CD4-positive, alpha-beta T cell (primary cell): ENCODE results near the gene MSI1. TPM values are rescaled to one million over a fixed set of nuclear protein-coding genes. Genes with fewer than 3 reads are reported as not detected.

ENCODE experiments used
- ATAC-seq: fragments of 200-7000 bp; cut with Tn5 transposase; one replicate; pipeline ENCODE4 v1.10.0; 2022; ENCODE audit warnings: mild to moderate bottlenecking; ENCODE audit not compliant: poor library complexity
- CTCF ChIA-PET: fragments of 350-600 bp; sonication (Branson Sonifier 250); formaldehyde crosslinking; loops from one replicate; lab custom pipeline; 2021; ENCODE audit warnings: antibody characterized with exemption, inconsistent platforms; lab: Charles Lee
- POLR2A ChIA-PET: fragments of 350-600 bp; sonication (Branson Sonifier 250); formaldehyde crosslinking; loops from one replicate; lab custom pipeline; 2021; ENCODE audit warnings: antibody characterized with exemption, inconsistent platforms; lab: Charles Lee
- DNase-seq, 14 experiments: peaks; one replicate each; pipeline ENCODE4 v3.0.0-alpha.2; 2013 to 2020; ENCODE audit warnings: mixed read lengths in 2 of 14
- H3K27ac ChIP-seq, 2 donors: one replicate each; pipeline versions ENCODE4 v1.5.1 to v1.7.0; 2013; ENCODE audit warnings: low read length in 2 of 2, low read depth in 1 of 2, mild to moderate bottlenecking in 1 of 2
- H3K27me3 ChIP-seq, 2 experiments: 1 replicate in 1 of 2; 2 replicates in 1 of 2; pipeline versions ENCODE4 v1.6.1 to v1.7.0; 2013; ENCODE audit warnings: low read length in 2 of 2, control low read depth in 1 of 2, mild to moderate bottlenecking in 1 of 2, moderate library complexity in 1 of 2; ENCODE audit not compliant: insufficient read depth in 2 of 2, control insufficient read depth in 1 of 2
- H3K36me3 ChIP-seq: one replicate; pipeline ENCODE4 v1.6.1; 2013; ENCODE audit warnings: low read length, control low read depth; ENCODE audit not compliant: insufficient read depth
- H3K4me1 ChIP-seq: one replicate; pipeline ENCODE4 v1.6.1; 2013; ENCODE audit warnings: low read length, control low read depth; ENCODE audit not compliant: insufficient read depth
- H3K4me3 ChIP-seq: one replicate; pipeline ENCODE4 v1.5.1; 2013; ENCODE audit warnings: mild to moderate bottlenecking, low read length, moderate library complexity
- H3K9me3 ChIP-seq, 2 experiments: 1 replicate in 1 of 2; 2 replicates in 1 of 2; pipeline versions ENCODE4 v1.6.1 to v1.7.0; 2013; ENCODE audit warnings: low read length in 2 of 2, mild to moderate bottlenecking in 2 of 2, control low read depth in 1 of 2, moderate library complexity in 1 of 2; ENCODE audit not compliant: control insufficient read depth in 1 of 2, insufficient read depth in 1 of 2
- H3K27ac Mint-ChIP-seq: one replicate; pipeline ENCODE4 v1.8.0; 2020; ENCODE audit warnings: mixed read lengths
- H3K27me3 Mint-ChIP-seq: one replicate; pipeline ENCODE4 v1.8.0; 2021; ENCODE audit warnings: mixed read lengths
- H3K36me3 Mint-ChIP-seq: one replicate; pipeline ENCODE4 v1.8.0; 2021; ENCODE audit warnings: low read depth, mixed read lengths
- H3K4me1 Mint-ChIP-seq: one replicate; pipeline ENCODE4 v1.8.0; 2021; ENCODE audit warnings: low read depth, mixed read lengths
- H3K4me3 Mint-ChIP-seq: one replicate; pipeline ENCODE4 v1.8.0; 2020; ENCODE audit warnings: mild to moderate bottlenecking, mixed read lengths
- H3K9me3 Mint-ChIP-seq: one replicate; pipeline ENCODE4 v1.8.0; 2020; ENCODE audit warnings: mixed read lengths
- intact Hi-C, 2 experiments: fragments of 100-400 bp; cut with DNase I in 1 of 2; cut with micrococcal nuclease in 1 of 2; formaldehyde crosslinking; loops; one replicate each; pipeline versions ENCODE4 v1.15.1 to v1.9.0; 2023 to 2025; cut with DNase I, micrococcal nuclease
- total RNA-seq, 174 experiments: library from RNA in 2 of 174; stranded (reverse) in 2 of 174; gene quantifications; one replicate each; pipeline ENCODE4 v1.2.3 and lab custom pipeline; 2021 to 2026
- TF ChIP-seq, protein P1 (sequence below): fragments of 200-600 bp; IDR thresholded peaks from one replicate; pipeline ENCODE4 v1.8.0; 2022; ENCODE audit warnings: antibody characterized with exemption, mild to moderate bottlenecking

The MSI1 gene
- total RNA-seq, 2 experiments from 2014 or later: not detected

GRCh38 chr12:120406553-120406952, 37.6 kb upstream of the MSI1 start:
- Mint-ChIP-seq H3K4me1 (no peaks in the 10 kb centered on the region), H3K27me3 (no peaks in the 10 kb centered on the region), H3K36me3 (no peaks in the 10 kb centered on the region), H3K27ac (no peak overlapping the region), H3K4me3 (no peak overlapping the region), H3K9me3 (no peaks in the 10 kb centered on the region)
- DNase-seq (no peak), ATAC-seq (no peak)
- Histone ChIP-seq H3K36me3 (no peaks in the 10 kb centered on the region), H3K27me3 (peaks cover 0 to 4% of the 10 kb centered on the region in 2 experiments), H3K4me3 (no peak overlapping the region), H3K4me1 (no peaks in the 10 kb centered on the region), H3K9me3 (peaks cover 0 to 11% of the 10 kb centered on the region in 2 experiments), H3K27ac (no peak overlapping the region)
- CTCF ChIA-PET: no interaction called here
- POLR2A ChIA-PET: no interaction called here
- intact Hi-C loops: no loop called here
- TF ChIP-seq, protein P1, sequence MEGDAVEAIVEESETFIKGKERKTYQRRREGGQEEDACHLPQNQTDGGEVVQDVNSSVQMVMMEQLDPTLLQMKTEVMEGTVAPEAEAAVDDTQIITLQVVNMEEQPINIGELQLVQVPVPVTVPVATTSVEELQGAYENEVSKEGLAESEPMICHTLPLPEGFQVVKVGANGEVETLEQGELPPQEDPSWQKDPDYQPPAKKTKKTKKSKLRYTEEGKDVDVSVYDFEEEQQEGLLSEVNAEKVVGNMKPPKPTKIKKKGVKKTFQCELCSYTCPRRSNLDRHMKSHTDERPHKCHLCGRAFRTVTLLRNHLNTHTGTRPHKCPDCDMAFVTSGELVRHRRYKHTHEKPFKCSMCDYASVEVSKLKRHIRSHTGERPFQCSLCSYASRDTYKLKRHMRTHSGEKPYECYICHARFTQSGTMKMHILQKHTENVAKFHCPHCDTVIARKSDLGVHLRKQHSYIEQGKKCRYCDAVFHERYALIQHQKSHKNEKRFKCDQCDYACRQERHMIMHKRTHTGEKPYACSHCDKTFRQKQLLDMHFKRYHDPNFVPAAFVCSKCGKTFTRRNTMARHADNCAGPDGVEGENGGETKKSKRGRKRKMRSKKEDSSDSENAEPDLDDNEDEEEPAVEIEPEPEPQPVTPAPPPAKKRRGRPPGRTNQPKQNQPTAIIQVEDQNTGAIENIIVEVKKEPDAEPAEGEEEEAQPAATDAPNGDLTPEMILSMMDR: no peak

- TF ChIP-seq, protein P1: no peak
- Histone ChIP-seq H3K9me3 (peaks cover 0 to 11% of the 10 kb centered on the region in 2 experiments), H3K4me1 (no peaks in the 10 kb centered on the region), H3K27ac (no peak overlapping the region), H3K4me3 (no peak overlapping the region), H3K36me3 (no peaks in the 10 kb centered on the region), H3K27me3 (peaks cover 0 to 4% of the 10 kb centered on the region in 2 experiments)
- H3K4me3 Mint-ChIP-seq: no peak overlapping the region
- ChIA-PET CTCF (no interaction called here), POLR2A (no interaction called here)
- ATAC-seq (no peak), DNase-seq (no peak)
- intact Hi-C loops: no loop called here
- no peaks in the 10 kb centered on the region for H3K4me1 Mint-ChIP-seq
- no peak overlapping the region for H3K27ac Mint-ChIP-seq
- no peaks in the 10 kb centered on the region for H3K36me3 Mint-ChIP-seq
- no peaks in the 10 kb centered on the region for H3K9me3 Mint-ChIP-seq
- no peaks in the 10 kb centered on the region for H3K27me3 Mint-ChIP-seq
Observed at GRCh38 chr12:120406069-120406468, 37.1 kb upstream of the MSI1 start.

GRCh38 chr12:120404271-120404670, 35.3 kb upstream of the MSI1 start:
- no peak overlapping the region for H3K4me3 ChIP-seq
- Mint-ChIP-seq H3K36me3 (no peaks in the 10 kb centered on the region), H3K4me3 (no peak overlapping the region), H3K9me3 (no peaks in the 10 kb centered on the region), H3K4me1 (no peaks in the 10 kb centered on the region), H3K27me3 (peaks cover 5% of the 10 kb centered on the region), H3K27ac (no peak overlapping the region)
- H3K27ac ChIP-seq: no peak overlapping the region
- TF ChIP-seq, protein P1: no peak
- peaks cover 0 to 11% of the 10 kb centered on the region in 2 experiments for H3K9me3 ChIP-seq
- H3K27me3 ChIP-seq: peaks cover 0 to 4% of the 10 kb centered on the region in 2 experiments
- no peaks in the 10 kb centered on the region for H3K4me1 ChIP-seq
- ATAC-seq: no peak
- no peak for DNase-seq
- H3K36me3 ChIP-seq: no peaks in the 10 kb centered on the region
- ChIA-PET POLR2A (no interaction called here), CTCF (no interaction called here)
- intact Hi-C loops: no loop called here
